Measurements from ENCODE around the gene MDK. TPM values are rescaled to one million over a fixed set of nuclear protein-coding genes. Genes with fewer than 3 reads are reported as not detected.
"Not testable (repeated sequence)": the region's sequence is repeated elsewhere in the genome, so short reads cannot be mapped to it uniquely, and the experiment has no call there.

MDK gene
- total and polyA plus RNA-seq, 4 donors: 2.3 to 41.8 (median 13.5) TPM

DNA sequence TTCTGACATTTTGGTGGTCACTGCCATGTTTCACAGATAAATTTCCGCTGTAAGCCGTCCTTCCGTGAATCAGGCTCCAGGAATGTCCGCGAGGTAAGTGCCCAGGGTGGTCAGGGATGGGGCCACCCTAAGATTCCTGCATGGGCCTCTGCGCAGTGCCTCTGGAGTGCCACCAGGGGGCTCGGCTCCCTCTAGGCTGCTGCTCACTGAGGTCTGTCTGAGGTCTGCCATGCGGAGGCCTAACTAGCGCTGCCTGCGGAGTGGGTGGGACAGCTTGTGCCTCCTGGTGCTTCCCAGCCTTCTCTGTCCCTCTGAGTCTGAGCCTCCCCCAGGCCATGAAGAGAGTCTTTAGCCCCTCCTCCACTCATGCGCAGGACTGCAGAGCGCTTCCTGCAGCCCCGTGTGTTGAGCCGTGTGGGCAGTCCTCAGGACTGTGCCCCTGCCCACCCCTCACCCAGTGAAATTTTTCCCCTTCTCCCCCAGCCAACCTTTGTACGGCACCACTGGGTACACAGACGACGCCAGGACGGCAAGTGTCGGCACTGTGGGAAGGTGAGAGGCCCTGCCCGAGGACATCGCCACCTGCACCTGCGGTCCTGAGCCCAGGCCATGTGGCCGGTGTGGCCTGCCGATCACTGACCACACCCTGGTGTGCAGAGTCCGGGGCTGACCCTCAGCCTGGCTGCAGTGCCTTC lies 11.9 kb upstream of the MDK start (continued):
- TF ChIP-seq, protein P1, sequence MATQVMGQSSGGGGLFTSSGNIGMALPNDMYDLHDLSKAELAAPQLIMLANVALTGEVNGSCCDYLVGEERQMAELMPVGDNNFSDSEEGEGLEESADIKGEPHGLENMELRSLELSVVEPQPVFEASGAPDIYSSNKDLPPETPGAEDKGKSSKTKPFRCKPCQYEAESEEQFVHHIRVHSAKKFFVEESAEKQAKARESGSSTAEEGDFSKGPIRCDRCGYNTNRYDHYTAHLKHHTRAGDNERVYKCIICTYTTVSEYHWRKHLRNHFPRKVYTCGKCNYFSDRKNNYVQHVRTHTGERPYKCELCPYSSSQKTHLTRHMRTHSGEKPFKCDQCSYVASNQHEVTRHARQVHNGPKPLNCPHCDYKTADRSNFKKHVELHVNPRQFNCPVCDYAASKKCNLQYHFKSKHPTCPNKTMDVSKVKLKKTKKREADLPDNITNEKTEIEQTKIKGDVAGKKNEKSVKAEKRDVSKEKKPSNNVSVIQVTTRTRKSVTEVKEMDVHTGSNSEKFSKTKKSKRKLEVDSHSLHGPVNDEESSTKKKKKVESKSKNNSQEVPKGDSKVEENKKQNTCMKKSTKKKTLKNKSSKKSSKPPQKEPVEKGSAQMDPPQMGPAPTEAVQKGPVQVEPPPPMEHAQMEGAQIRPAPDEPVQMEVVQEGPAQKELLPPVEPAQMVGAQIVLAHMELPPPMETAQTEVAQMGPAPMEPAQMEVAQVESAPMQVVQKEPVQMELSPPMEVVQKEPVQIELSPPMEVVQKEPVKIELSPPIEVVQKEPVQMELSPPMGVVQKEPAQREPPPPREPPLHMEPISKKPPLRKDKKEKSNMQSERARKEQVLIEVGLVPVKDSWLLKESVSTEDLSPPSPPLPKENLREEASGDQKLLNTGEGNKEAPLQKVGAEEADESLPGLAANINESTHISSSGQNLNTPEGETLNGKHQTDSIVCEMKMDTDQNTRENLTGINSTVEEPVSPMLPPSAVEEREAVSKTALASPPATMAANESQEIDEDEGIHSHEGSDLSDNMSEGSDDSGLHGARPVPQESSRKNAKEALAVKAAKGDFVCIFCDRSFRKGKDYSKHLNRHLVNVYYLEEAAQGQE (IDR thresholded peaks at IDR 0.05): no peak
- TF ChIP-seq HNF4G (IDR thresholded peaks at IDR 0.05) (no peak), RAD21 (IDR thresholded peaks at IDR 0.05) (peak in 1 of 2 donors; percentile 73), NR2F2 (IDR thresholded peaks at IDR 0.05) (no peak), TAF1 (conservative IDR thresholded peaks at IDR 0.05) (no peak), FOXA1 (IDR thresholded peaks at IDR 0.05) (no peak)

DNA sequence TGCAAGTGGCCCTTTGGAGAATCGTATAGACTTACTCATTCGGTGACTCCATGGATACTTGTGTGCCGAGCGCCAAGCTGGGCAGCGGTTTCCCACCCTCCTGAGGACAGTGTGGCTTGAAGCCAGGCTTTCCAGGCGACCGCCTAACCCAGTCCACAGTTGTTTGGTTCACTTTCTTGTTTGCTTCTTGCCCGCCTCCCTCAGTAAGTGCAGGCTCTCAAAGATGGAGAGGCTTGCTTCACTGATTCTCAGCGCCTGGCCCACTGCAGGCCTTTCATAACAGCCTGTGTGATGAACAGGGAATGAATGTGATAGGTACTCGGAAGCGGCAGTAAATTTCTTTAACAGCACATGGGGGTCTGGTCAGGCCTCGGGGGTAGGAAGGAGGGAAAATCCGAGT lies 11.2 kb upstream of the MDK start:
- H3K4me3 ChIP-seq (ENCODE audit: low read depth in 1 of 3, low read length in 3 of 3): no peak overlapping the region
- no peak for DNase-seq (ENCODE audit: low spot score)
- H3K4me1 ChIP-seq (ENCODE audit: control insufficient read depth in 4 of 4, insufficient read depth in 4 of 4, low read length in 3 of 4): peaks cover 0 to 4% (median 0%) of the 10 kb centered on the region in 4 donors
- peaks cover 3 to 35% (median 11%) of the 10 kb centered on the region in 4 donors for H3K36me3 ChIP-seq (ENCODE audit: control insufficient read depth in 4 of 4, insufficient read depth in 3 of 4, low read depth in 1 of 4, low read length in 3 of 4)
- H3K9ac ChIP-seq (ENCODE audit: low read depth in 1 of 2, low read length in 2 of 2): no peak overlapping the region
- H3K9me3 ChIP-seq (ENCODE audit: control insufficient read depth in 4 of 4, low read length in 3 of 4): no peaks in the 10 kb centered on the region
- WGBS: 93% methylated on average over 13 of the region's 13 CpGs
- TF ChIP-seq EGR1 (IDR thresholded peaks at IDR 0.05; ENCODE audit: low read depth in 2 of 2): no peak
- no peak for TF ChIP-seq RXRA (IDR thresholded peaks at IDR 0.05)
- no peak for TF ChIP-seq HNF4G (IDR thresholded peaks at IDR 0.05)
- TF ChIP-seq HNF4A (conservative IDR thresholded peaks at IDR 0.05): no peak
- no peak for TF ChIP-seq FOXA2 (IDR thresholded peaks at IDR 0.05)
- TF ChIP-seq NR2F2 (IDR thresholded peaks at IDR 0.05): no peak
- TF ChIP-seq, protein P1 (IDR thresholded peaks at IDR 0.05): no peak
- H3K27me3 ChIP-seq (ENCODE audit: control insufficient read depth in 4 of 4, insufficient read depth in 4 of 4, low read length in 3 of 4): no peaks in the 10 kb centered on the region
- H3K27ac ChIP-seq (ENCODE audit: low read depth in 1 of 2, low read length in 2 of 2): no peak overlapping the region

DNA sequence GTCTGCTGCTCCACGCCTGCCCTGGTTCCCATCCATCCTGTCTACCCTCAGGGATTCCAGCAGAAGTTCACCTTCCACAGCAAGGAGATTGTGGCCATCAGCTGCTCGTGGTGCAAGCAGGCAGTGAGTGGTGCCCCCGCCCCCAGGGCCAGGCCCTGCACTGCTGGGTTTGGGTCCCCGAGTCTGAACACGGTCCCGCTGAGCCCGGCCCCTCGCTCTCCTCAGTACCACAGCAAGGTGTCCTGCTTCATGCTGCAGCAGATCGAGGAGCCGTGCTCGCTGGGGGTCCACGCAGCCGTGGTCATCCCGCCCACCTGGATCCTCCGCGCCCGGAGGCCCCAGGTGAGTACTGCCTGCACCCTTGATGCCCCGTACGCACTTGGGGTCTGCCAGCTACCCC lies 10.2 kb upstream of the MDK start:
- H3K4me3 ChIP-seq (ENCODE audit: low read depth in 1 of 3, low read length in 3 of 3); H3K27me3 ChIP-seq (ENCODE audit: control insufficient read depth in 4 of 4, insufficient read depth in 4 of 4, low read length in 3 of 4); H3K9me3 ChIP-seq (ENCODE audit: control insufficient read depth in 4 of 4, low read length in 3 of 4); H3K27ac ChIP-seq (ENCODE audit: low read depth in 1 of 2, low read length in 2 of 2); H3K9ac ChIP-seq (ENCODE audit: low read depth in 1 of 2, low read length in 2 of 2); H3K4me1 ChIP-seq (ENCODE audit: control insufficient read depth in 4 of 4, insufficient read depth in 4 of 4, low read length in 3 of 4); DNase-seq (ENCODE audit: low spot score): not testable (repeated sequence)
- H3K36me3 ChIP-seq (ENCODE audit: control insufficient read depth in 4 of 4, insufficient read depth in 3 of 4, low read depth in 1 of 4, low read length in 3 of 4): peaks cover 5 to 45% (median 15%) of the 10 kb centered on the region in 4 donors
- WGBS: 92% methylated on average over 19 of the region's 19 CpGs
